ENCODE data around the gene ARHGEF4. TPM values are rescaled to one million over a fixed set of nuclear protein-coding genes. Genes with fewer than 3 reads are reported as not detected.

ARHGEF4 gene
- total and polyA plus RNA-seq, 10 of the 15 experiments (the other 5 are each of a cell fraction or from before 2014, with no cell fraction given), result 0.02 to 0.24 (median 0.16) TPM; not detected in 6

DNA sequence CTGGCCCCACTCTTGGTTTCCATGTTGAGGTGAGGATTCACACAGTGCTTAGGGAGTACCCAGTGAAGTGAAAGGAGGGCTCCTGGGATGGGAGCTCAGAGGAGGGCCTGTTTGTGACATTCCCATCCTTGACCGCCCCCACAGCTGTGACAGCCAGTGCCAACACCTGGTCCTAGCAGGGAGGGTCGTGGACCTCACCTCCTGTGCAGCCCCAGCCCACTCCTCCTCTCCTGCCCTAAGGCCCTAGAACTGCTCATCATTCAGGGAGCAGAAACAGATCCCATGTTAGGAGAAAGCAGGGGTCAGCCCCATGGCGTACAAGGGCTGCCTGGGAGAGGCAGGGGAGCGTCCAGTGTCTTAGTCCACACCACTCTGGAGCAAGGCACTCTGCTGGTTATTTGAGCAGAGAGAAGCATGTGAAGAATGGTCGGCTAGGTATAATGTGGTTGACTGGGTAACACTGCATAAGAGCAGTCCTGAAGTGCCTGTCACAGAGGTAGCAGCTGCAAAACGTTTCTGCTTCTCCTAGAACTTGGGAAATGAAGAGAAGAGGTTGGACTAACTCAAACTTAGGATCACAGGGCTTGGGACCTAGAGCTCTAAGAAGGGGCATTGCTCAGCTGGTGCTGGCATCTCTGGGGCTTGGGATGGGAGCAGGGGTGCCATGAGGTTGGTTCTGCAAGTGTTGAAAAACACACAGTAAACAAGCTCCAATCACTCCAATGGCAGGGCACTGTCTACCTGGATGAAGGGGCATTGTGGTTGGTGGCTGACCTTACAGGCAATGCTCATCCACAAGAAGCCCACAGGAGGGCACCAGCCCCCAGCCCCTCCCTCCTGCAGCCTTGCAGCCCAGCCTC is 200.9 kb downstream of the ARHGEF4 start (continued):
- no peak for TF ChIP-seq NFYA (IDR thresholded peaks at IDR 0.05; ENCODE audit: borderline replicate concordance, low read depth, low read length)

DNA sequence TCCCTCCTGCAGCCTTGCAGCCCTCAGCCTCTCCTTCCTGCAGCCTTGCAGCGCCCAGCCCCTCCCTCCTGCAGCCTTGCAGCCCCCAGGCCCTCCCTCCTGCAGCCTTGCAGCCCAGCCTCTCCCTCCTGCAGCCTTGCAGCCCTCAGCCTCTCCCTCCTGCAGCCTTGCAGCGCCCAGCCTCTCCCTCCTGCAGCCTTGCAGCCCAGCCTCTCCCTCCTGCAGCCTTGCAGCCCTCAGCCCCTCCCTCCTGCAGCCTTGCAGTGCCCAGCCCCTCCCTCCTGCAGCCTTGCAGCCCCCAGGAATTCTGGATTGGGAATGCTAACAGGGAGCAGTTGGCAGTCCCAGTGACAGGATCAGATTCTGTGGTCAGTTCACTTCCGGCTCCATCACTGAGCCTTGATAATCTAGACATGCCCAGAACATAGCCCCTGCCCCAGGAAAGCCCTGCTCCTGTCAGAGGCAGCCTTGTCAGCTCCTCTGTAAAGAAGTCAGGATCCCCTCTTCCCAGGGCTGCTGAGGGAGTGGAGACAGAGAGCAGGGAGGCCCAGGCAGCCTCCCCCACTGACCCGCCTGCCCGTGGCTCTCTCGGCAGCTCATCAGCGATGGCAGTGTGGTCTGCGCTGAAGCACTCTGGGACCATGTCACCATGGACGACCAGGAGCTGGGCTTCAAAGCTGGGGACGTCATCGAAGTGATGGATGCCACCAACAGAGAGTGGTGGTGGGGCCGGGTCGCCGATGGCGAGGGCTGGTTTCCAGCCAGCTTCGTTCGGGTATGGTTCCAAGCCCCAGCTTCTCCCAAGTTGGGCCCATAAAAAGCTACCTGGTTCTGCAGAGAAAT is 201.8 kb downstream of the ARHGEF4 start:
- Histone ChIP-seq H3K27me3 (replicated peaks in 1 of 2; ENCODE audit: control insufficient read depth in 2 of 2, insufficient read depth in 2 of 2, low read length in 1 of 2) (peaks cover 2% of the 10 kb centered on the region in 2 experiments; a peak in 1 of 4 replicates), H3K4me1 (ENCODE audit: control insufficient read depth, insufficient read depth, low read length) (no peaks in the 10 kb centered on the region), H3K36me3 (ENCODE audit: control insufficient read depth in 2 of 2, insufficient read depth in 2 of 2, low read length in 1 of 2) (no peaks in the 10 kb centered on the region), H3K9ac (ENCODE audit: control insufficient read depth, insufficient read depth, low read length) (no peak overlapping the region), H3K79me2 (ENCODE audit: control insufficient read depth, insufficient read depth, low read length) (no peaks in the 10 kb centered on the region), H3K27ac (ENCODE audit: control insufficient read depth, insufficient read depth) (no peak overlapping the region), H3K4me2 (ENCODE audit: control insufficient read depth, insufficient read depth) (no peak overlapping the region), H4K20me1 (ENCODE audit: control insufficient read depth, insufficient read depth) (peaks cover 3% of the 10 kb centered on the region; the same call in 1 of the 2 replicates), H2AFZ (ENCODE audit: control insufficient read depth, low read depth, low read length) (no peak overlapping the region), H3K9me3 (replicated peaks; ENCODE audit: control insufficient read depth, insufficient read depth, low read length) (no peaks in the 10 kb centered on the region), H3K4me3 (no peak overlapping the region)
- in situ Hi-C loops (cut with MboI), result no loop called here
- no peak for FAIRE-seq
- WGBS (ENCODE audit: insufficient coverage, insufficient replicate concordance, low lambda C conversion rate, missing lambda C conversion rate), result 53% methylated on average over 16 of the region's 17 CpGs
- ChIA-PET POLR2A (no interaction called here), RAD21 (ENCODE audit: unreplicated experiment) (no interaction called here), CTCF (no interaction called here), SMC1A (ENCODE audit: uncharacterized antibody, unreplicated experiment) (no interaction called here)
- no peak for ATAC-seq
- intact Hi-C loops (cut with micrococcal nuclease; ENCODE audit: unreplicated experiment), result no loop called here
- no TSS peak for BruUV-seq (replicated peaks)
- no peak for DNase-seq (ENCODE audit: low read depth, low spot score)
- TF ChIP-seq DPF2 (IDR thresholded peaks at IDR 0.05) (no peak), SREBF2 (IDR thresholded peaks at IDR 0.05; ENCODE audit: low read length) (no peak), HDGF (IDR thresholded peaks at IDR 0.05) (no peak), MEF2A (IDR thresholded peaks at IDR 0.05; ENCODE audit: insufficient read depth, low read depth, low read length) (no peak), FOS (IDR thresholded peaks at IDR 0.05; ENCODE audit: borderline replicate concordance, extremely low read depth, insufficient read length) (no peak), ZNF384 (IDR thresholded peaks at IDR 0.05; ENCODE audit: borderline replicate concordance, low read depth, low read length) (no peak), MEF2B (IDR thresholded peaks at IDR 0.05; ENCODE audit: partially characterized antibody, poor library complexity, severe bottlenecking) (no peak), HDAC6 (IDR thresholded peaks at IDR 0.05; ENCODE audit: unreplicated experiment) (no peak), NFYB (IDR thresholded peaks at IDR 0.05; ENCODE audit: insufficient read depth, low read depth, low read length) (no peak), ZSCAN29 (IDR thresholded peaks at IDR 0.05) (no peak)
- TF ChIP-seq, protein P1, sequence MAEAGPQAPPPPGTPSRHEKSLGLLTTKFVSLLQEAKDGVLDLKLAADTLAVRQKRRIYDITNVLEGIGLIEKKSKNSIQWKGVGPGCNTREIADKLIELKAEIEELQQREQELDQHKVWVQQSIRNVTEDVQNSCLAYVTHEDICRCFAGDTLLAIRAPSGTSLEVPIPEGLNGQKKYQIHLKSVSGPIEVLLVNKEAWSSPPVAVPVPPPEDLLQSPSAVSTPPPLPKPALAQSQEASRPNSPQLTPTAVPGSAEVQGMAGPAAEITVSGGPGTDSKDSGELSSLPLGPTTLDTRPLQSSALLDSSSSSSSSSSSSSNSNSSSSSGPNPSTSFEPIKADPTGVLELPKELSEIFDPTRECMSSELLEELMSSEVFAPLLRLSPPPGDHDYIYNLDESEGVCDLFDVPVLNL (IDR thresholded peaks at IDR 0.05; ENCODE audit: low read depth, low read length), result no peak
- TF ChIP-seq, protein P2, sequence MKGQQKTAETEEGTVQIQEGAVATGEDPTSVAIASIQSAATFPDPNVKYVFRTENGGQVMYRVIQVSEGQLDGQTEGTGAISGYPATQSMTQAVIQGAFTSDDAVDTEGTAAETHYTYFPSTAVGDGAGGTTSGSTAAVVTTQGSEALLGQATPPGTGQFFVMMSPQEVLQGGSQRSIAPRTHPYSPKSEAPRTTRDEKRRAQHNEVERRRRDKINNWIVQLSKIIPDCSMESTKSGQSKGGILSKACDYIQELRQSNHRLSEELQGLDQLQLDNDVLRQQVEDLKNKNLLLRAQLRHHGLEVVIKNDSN (IDR thresholded peaks at IDR 0.05; ENCODE audit: borderline replicate concordance, extremely low read length, insufficient read depth, low read depth, low read length), result no peak
- TF ChIP-seq, protein P3, sequence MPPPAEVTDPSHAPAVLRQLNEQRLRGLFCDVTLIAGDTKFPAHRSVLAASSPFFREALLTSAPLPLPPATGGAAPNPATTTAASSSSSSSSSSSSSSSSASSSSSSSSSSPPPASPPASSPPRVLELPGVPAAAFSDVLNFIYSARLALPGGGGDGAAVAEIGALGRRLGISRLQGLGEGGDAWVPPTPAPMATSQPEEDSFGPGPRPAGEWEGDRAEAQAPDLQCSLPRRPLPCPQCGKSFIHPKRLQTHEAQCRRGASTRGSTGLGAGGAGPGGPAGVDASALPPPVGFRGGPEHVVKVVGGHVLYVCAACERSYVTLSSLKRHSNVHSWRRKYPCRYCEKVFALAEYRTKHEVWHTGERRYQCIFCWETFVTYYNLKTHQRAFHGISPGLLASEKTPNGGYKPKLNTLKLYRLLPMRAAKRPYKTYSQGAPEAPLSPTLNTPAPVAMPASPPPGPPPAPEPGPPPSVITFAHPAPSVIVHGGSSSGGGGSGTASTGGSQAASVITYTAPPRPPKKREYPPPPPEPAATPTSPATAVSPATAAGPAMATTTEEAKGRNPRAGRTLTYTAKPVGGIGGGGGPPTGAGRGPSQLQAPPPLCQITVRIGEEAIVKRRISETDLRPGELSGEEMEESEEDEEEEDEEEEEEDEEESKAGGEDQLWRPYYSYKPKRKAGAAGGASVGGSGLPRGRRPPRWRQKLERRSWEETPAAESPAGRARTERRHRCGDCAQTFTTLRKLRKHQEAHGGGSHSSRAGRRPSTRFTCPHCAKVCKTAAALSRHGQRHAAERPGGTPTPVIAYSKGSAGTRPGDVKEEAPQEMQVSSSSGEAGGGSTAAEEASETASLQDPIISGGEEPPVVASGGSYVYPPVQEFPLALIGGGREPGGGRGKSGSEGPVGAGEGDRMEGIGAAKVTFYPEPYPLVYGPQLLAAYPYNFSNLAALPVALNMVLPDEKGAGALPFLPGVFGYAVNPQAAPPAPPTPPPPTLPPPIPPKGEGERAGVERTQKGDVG (CRISPR knock-in tag; IDR thresholded peaks at IDR 0.05), result no peak
